Measurements from ENCODE around the gene COX5B. TPM values are rescaled to one million over a fixed set of nuclear protein-coding genes. Genes with fewer than 3 reads are reported as not detected.

The COX5B gene
- total and polyA plus RNA-seq, 9 of the 15 experiments (the other 6 are each of a cell fraction or from before 2014, with no cell fraction given) = 154 to 1,424 (median 487) TPM

GRCh38 chr2:97673182-97673914 lies 27.5 kb downstream of the COX5B start (continued):
- peak; percentile 29; the same call in 1 of the 2 replicates for TF ChIP-seq ARID3A (IDR thresholded peaks at IDR 0.05; ENCODE audit: borderline replicate concordance, low read depth, low read length)
- TF ChIP-seq SIN3A (IDR thresholded peaks at IDR 0.05; ENCODE audit: borderline replicate concordance in 2 of 2, control insufficient read depth in 1 of 2, low read depth in 2 of 2, low read length in 2 of 2) = no peak
- no peak for TF ChIP-seq ZNF282 (CRISPR knock-in tag; IDR thresholded peaks at IDR 0.05)
- TF ChIP-seq MLLT1 (IDR thresholded peaks at IDR 0.05) = no peak
- TF ChIP-seq NR2C1 (IDR thresholded peaks at IDR 0.05) = no peak
- peak; percentile 24; the same call in 1 of the 2 replicates for TF ChIP-seq NR2C1 (tag; IDR thresholded peaks at IDR 0.05)
- TF ChIP-seq SMARCA4 (IDR thresholded peaks at IDR 0.05) = peak; percentile 35; the same call in 1 of the 2 replicates
- TF ChIP-seq ZNF76 (CRISPR knock-in tag; IDR thresholded peaks at IDR 0.05; ENCODE audit: borderline replicate concordance) = 0 out of 2 replicates have a peak, but pooled peaks have one; percentile 17
- TF ChIP-seq SMAD1 (IDR thresholded peaks at IDR 0.05; ENCODE audit: low read depth, low read length, partially characterized antibody) = no peak
- TF ChIP-seq ZEB2 (IDR thresholded peaks at IDR 0.05) = no peak
- TF ChIP-seq DPF2 (IDR thresholded peaks at IDR 0.05) = 0 out of 2 replicates have a peak, but pooled peaks have one; percentile 42
- TF ChIP-seq USF1 (CRISPR knock-in tag; IDR thresholded peaks at IDR 0.05) = no peak
- TF ChIP-seq ZNF239 (CRISPR knock-in tag; IDR thresholded peaks at IDR 0.05) = no peak
- TF ChIP-seq CBFA2T2 (conservative IDR thresholded peaks at IDR 0.05) = peak; percentile 54
- peak; percentile 28 for TF ChIP-seq RBBP5 (IDR thresholded peaks at IDR 0.05; ENCODE audit: borderline replicate concordance, insufficient read depth, low read length, poor library complexity, severe bottlenecking)
- TF ChIP-seq DNMT1 (IDR thresholded peaks at IDR 0.05) = no peak
- peak; percentile 71 for TF ChIP-seq ZNF395 (CRISPR knock-in tag; IDR thresholded peaks at IDR 0.05)

Data from K562 (cell line).